Stimulated activated effector memory CD8-positive, alpha-beta T cell treated with anti-CD3 and anti-CD28 coated beads, Interleukin-12 subunit alpha, Interleukin-12 subunit beta, amount 100 ng/mL, for 72 hours (primary cell): ENCODE measurements around the gene ZSCAN1.
"Not testable (repeated sequence)": the region's sequence is repeated elsewhere in the genome, so short reads cannot be mapped to it uniquely, and the experiment has no call there.

Source experiments
- ATAC-seq: fragments of 150-1000 bp; cut with Tn5 transposase; 2 replicates; pipeline ENCODE4 v1.10.0; 2021
- DNase-seq, 2 donors: peaks; one replicate each; pipeline ENCODE4 v3.0.0; 2021 to 2022; ENCODE audit warnings: low spot score in 2 of 2
- H3K27ac Mint-ChIP-seq: one replicate; pipeline ENCODE4 v1.8.0; 2022; ENCODE audit warnings: mild to moderate bottlenecking, mixed read lengths
- H3K36me3 Mint-ChIP-seq: one replicate; pipeline ENCODE4 v1.8.0; 2022; ENCODE audit warnings: mild to moderate bottlenecking, mixed read lengths
- H3K4me1 Mint-ChIP-seq: one replicate; pipeline ENCODE4 v1.8.0; 2022; ENCODE audit warnings: mixed read lengths
- H3K4me3 Mint-ChIP-seq: one replicate; pipeline ENCODE4 v1.8.0; 2022; ENCODE audit warnings: mild to moderate bottlenecking, mixed read lengths
- H3K9me3 Mint-ChIP-seq: one replicate; pipeline ENCODE4 v1.8.0; 2022; ENCODE audit warnings: mixed read lengths

Gene ZSCAN1, protein sequence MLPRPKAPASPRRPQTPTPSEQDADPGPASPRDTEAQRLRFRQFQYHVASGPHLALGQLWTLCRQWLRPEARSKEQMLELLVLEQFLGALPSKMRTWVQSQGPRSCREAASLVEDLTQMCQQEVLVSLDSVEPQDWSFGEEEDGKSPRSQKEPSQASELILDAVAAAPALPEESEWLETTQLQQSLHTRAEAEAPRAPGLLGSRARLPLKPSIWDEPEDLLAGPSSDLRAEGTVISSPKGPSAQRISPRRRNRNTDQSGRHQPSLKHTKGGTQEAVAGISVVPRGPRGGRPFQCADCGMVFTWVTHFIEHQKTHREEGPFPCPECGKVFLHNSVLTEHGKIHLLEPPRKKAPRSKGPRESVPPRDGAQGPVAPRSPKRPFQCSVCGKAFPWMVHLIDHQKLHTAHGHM

DNA sequence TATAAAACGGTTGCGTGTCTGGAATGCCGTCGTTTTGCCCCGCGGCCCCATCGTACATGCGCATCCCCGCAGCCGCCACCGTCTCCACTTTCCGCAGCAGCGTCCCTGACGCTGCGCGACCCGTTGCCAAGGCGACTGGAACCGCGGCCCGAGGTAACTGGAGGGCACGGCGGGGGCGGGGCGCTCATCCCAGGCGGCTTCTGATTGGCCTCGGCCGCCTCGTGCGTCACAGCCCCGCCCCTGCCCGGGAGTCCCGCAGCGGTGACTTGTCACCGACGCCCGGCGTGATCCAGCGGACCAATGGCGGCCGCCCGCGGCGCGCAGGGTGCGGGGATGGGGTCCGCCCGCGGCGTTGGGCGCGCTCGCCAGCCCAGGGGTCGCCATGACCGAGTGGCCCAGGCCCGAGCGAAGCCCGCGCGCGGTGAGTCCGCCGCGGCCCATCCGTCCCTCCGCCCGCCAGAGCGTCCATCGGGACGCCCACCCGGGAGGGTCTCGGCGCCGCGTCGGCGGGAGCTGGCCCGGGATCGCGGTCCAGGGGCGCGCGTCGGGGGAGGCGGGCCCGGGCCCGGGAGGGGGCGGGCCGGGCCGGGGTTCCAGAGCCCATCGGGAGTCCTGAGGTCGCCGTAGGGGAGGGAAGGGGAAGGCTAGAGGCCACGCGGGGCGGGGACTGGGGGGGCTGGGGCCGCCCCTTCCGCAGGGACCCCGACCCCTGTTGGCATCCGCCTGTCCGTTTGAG is at the start of gene ZSCAN1:
ZSCAN1 (plus strand) TSS at position 285 of the 736 bp plus-strand sequence. CDS start 3,812 bp downstream, outside the sequence.
- H3K4me1 Mint-ChIP-seq, result peaks cover 6% of the 10 kb centered on the region
- peaks cover 20% of the 10 kb centered on the region for H3K9me3 Mint-ChIP-seq
- H3K27ac Mint-ChIP-seq, result no peak within 1 kb of the TSS
- H3K4me3 Mint-ChIP-seq, result no peak within 1 kb of the TSS
- peak; percentile 21 for ATAC-seq
- DNase-seq, result no peak
- H3K36me3 Mint-ChIP-seq, result no peaks in the 10 kb centered on the region

- no peak overlapping the region for H3K27ac Mint-ChIP-seq
- no peak overlapping the region for H3K4me3 Mint-ChIP-seq
- DNase-seq (no peak), ATAC-seq (no peak)
- no peaks in the 10 kb centered on the region for H3K4me1 Mint-ChIP-seq
- H3K9me3 Mint-ChIP-seq, result peaks cover 20% of the 10 kb centered on the region
- peaks cover 16% of the 10 kb centered on the region for H3K36me3 Mint-ChIP-seq
These were observed 41.0 kb upstream of the ZSCAN1 start for GRCh38 chr19:57992841-57993240.

DNA sequence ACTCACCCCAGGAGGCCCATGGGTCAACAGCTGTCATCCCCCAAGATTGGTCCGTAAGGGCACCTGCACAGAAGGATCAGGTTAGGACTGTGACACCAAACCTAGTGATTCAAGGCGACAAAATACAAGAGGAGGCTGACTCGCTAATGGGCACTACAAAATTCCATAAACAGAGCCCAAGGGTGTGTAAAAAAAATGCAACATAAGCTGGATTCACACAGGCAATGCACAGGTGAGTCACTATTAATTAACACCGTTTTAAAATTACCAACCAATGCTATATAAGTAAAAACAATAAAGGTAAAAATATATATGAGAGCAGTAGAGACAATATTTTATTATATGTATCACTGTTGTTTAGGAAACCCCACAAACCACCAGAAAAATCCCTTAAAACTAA is 33.1 kb upstream of the ZSCAN1 start:
- DNase-seq (no peak), ATAC-seq (no peak)
- Mint-ChIP-seq H3K27ac (no peak overlapping the region), H3K9me3 (peaks cover 19% of the 10 kb centered on the region), H3K36me3 (peaks cover 17% of the 10 kb centered on the region), H3K4me3 (peak overlapping the region; percentile 81), H3K4me1 (peaks cover 36% of the 10 kb centered on the region)

GRCh38 chr19:58001895-58002369 is 31.9 kb upstream of the ZSCAN1 start:
- Mint-ChIP-seq H3K9me3 (peaks cover 18% of the 10 kb centered on the region), H3K4me3 (peak overlapping the region; percentile 81), H3K4me1 (peaks cover 36% of the 10 kb centered on the region), H3K27ac (peak overlapping the region; percentile 91), H3K36me3 (peaks cover 17% of the 10 kb centered on the region)
- ATAC-seq, result peak; percentile 4
- no peak for DNase-seq

GRCh38 chr19:58002384-58003173 is 31.2 kb upstream of the ZSCAN1 start, which contains the start of gene ZNF606:
Gene ZNF606, minus strand, starts transcription at chr19:58002820. Its CDS starts 1,501 bp downstream, at chr19:58001319.
- H3K4me1 Mint-ChIP-seq, result peaks cover 36% of the 10 kb centered on the region
- H3K9me3 Mint-ChIP-seq, result peaks cover 21% of the 10 kb centered on the region
- peak; percentile 70 to 86 for DNase-seq
- H3K4me3 Mint-ChIP-seq, result peak within 1 kb of the TSS; percentile 81
- peaks cover 17% of the 10 kb centered on the region for H3K36me3 Mint-ChIP-seq
- peak; percentile 100 for ATAC-seq
- peak within 1 kb of the TSS; percentile 91 for H3K27ac Mint-ChIP-seq

DNA sequence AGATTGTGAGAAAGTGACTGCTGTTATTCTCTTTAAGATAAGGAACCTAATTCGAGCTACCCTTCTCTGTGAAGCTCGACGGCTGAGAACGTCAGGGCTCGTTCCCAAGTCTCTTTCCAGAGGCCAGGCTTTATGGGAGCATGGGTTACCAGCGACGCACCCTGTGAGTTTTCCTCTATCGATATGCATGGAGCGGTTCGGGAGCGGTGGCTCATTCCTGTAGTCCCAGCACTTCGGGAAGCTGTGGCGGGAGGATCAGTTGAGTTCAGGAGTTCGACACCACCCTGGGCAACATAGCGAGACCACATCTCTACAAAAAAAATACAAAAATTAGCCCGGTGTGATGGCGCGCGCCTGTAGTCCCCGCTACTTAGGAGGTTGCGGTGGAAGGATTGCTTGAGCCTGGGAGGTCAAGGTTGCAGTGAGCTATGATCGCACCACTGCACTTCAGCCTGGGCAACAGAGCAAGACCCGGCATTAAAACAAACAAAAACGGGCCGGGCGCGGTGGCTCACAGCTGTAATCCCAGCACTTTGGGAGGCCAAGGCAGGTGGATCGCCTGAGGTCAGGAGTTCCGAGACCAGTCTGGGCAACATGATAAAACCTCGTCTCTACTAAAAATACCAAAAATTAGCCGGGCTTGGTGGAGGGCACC is 30.5 kb upstream of the ZSCAN1 start:
- Mint-ChIP-seq H3K9me3 (peaks cover 27% of the 10 kb centered on the region), H3K4me3 (peak overlapping the region; percentile 81), H3K36me3 (peaks cover 17% of the 10 kb centered on the region), H3K4me1 (peaks cover 36% of the 10 kb centered on the region), H3K27ac (peak overlapping the region; percentile 91)
- no peak for DNase-seq
- ATAC-seq, result no peak

DNA sequence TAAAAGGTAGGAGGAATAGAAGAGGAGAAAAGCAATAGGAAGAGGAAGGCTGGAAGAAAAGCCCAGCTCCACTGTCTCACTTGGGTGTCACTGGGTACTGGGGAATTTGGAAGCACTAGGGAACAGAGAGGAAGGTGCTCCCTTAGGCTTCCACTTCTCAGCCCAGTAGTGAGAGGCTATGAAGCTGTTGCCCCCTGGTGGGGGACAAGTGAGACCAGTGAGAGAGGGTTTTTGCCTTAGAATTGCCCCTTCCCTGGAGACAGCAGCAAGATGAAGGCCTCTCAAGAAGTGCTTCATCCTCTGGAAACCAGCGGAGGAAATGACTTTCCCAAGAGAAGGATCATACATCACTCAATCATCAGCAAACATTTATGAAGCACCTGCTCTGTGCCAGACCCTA is 26.5 kb upstream of the ZSCAN1 start:
- peaks cover 13% of the 10 kb centered on the region for H3K4me1 Mint-ChIP-seq
- DNase-seq (no peak), ATAC-seq (no peak)
- H3K9me3 Mint-ChIP-seq, result peaks cover 29% of the 10 kb centered on the region
- H3K4me3 Mint-ChIP-seq, result no peak overlapping the region
- H3K27ac Mint-ChIP-seq, result no peak overlapping the region
- peaks cover 17% of the 10 kb centered on the region for H3K36me3 Mint-ChIP-seq

DNA sequence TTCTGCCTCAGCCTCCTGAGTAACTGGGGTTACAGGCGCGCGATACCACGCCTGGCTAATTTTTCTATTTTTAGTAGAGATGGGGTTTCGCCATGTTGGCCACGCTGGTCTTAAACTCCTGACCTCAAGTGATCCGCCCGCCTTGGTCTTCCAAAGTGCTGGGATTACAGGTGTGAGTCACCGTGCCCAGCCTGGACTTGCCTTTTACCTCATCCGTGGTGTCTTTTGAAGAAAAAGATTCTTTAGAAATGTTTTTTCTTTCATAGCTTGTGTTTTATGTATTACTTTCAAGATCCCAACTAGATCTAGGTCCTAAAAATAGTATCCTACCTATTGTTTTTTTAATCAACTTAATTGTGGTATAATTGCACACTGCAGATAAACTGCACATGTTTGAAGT is 24.9 kb upstream of the ZSCAN1 start:
- H3K27ac Mint-ChIP-seq, DNase-seq, H3K4me3 Mint-ChIP-seq, ATAC-seq: not testable (repeated sequence)
- H3K4me1 Mint-ChIP-seq, result peaks cover 10% of the 10 kb centered on the region
- peaks cover 36% of the 10 kb centered on the region for H3K9me3 Mint-ChIP-seq
- peaks cover 12% of the 10 kb centered on the region for H3K36me3 Mint-ChIP-seq

GRCh38 chr19:58009301-58009665 is 24.5 kb upstream of the ZSCAN1 start:
- Mint-ChIP-seq H3K27ac (no peak overlapping the region), H3K36me3 (peaks cover 9% of the 10 kb centered on the region), H3K4me3 (peak overlapping the region; percentile 54), H3K9me3 (peaks cover 32% of the 10 kb centered on the region), H3K4me1 (peaks cover 6% of the 10 kb centered on the region)
- DNase-seq (no peak), ATAC-seq (no peak)

GRCh38 chr19:58009666-58010301 is 24.0 kb upstream of the ZSCAN1 start:
- peaks cover 27% of the 10 kb centered on the region for H3K9me3 Mint-ChIP-seq
- DNase-seq, result peak; percentile 24 to 49
- ATAC-seq, result peak; percentile 84
- H3K27ac Mint-ChIP-seq, result no peak overlapping the region
- H3K4me1 Mint-ChIP-seq, result peaks cover 1% of the 10 kb centered on the region
- H3K36me3 Mint-ChIP-seq, result peaks cover 4% of the 10 kb centered on the region
- H3K4me3 Mint-ChIP-seq, result peak overlapping the region; percentile 54

GRCh38 chr19:58010507-58010906 is 23.3 kb upstream of the ZSCAN1 start:
- Mint-ChIP-seq H3K4me1 (no peaks in the 10 kb centered on the region), H3K36me3 (no peaks in the 10 kb centered on the region), H3K9me3 (peaks cover 26% of the 10 kb centered on the region), H3K4me3 (peak overlapping the region; percentile 54), H3K27ac (no peak overlapping the region)
- ATAC-seq, result no peak
- DNase-seq, result no peak

DNA sequence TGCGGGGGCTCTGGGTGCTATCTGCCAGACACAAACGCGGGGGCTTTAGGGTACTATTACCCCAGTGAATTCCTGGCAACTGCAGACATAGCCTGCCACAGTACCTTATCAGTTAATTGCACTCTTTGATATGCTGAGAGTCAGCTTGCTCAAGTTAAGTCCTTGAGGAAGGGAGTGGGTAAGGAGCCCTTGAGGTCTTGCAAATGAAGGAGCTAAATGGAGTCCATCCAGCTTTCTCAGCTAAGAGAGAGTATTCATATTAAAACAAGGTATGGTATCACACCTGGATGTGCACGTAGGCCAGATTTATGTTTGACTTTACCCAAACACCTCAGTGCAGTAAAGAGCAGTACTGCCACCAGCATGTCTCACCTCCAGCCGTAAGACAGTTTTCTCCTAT is 19.7 kb upstream of the ZSCAN1 start:
- DNase-seq, result no peak
- H3K9me3 Mint-ChIP-seq, result peaks cover 16% of the 10 kb centered on the region
- H3K36me3 Mint-ChIP-seq, result no peaks in the 10 kb centered on the region
- H3K4me3 Mint-ChIP-seq, result no peak overlapping the region
- no peak overlapping the region for H3K27ac Mint-ChIP-seq
- no peak for ATAC-seq
- H3K4me1 Mint-ChIP-seq, result no peaks in the 10 kb centered on the region

DNA sequence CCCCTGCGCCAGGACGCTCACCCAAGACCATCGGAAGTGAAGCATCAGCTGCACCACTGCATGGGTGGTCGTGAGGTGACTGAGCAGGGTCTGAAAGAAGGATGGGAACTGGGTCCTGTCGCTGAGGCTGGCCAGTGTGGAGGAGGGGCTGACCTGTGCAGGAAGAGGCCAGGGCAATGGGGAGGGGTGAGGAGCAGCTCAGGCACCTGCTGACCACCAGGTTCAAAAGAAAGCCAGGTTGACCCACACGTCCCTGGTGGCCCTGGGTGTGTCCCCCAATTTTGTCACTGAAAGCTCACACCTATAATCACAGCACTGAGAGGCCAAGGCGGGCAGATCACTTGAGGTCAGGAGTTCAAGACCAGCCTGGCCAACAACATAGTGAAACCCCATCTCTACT is 13.7 kb upstream of the ZSCAN1 start:
- DNase-seq, result no peak
- H3K27ac Mint-ChIP-seq, result no peak overlapping the region
- no peak overlapping the region for H3K4me3 Mint-ChIP-seq
- H3K36me3 Mint-ChIP-seq, result no peaks in the 10 kb centered on the region
- peaks cover 11% of the 10 kb centered on the region for H3K9me3 Mint-ChIP-seq
- H3K4me1 Mint-ChIP-seq, result no peaks in the 10 kb centered on the region
- no peak for ATAC-seq

GRCh38 chr19:58021541-58022282 is 12.1 kb upstream of the ZSCAN1 start:
- Mint-ChIP-seq H3K4me3 (no peak overlapping the region), H3K9me3 (peaks cover 10% of the 10 kb centered on the region), H3K4me1 (no peaks in the 10 kb centered on the region), H3K36me3 (no peaks in the 10 kb centered on the region), H3K27ac (no peak overlapping the region)
- ATAC-seq (peak; percentile 71), DNase-seq (no peak)
